ENCODE measurements around the gene GLIPR1L1.
A peak's percentile ranks its signal among the peaks of the same experiment; 100 is the strongest.

GLIPR1L1 gene

DNA sequence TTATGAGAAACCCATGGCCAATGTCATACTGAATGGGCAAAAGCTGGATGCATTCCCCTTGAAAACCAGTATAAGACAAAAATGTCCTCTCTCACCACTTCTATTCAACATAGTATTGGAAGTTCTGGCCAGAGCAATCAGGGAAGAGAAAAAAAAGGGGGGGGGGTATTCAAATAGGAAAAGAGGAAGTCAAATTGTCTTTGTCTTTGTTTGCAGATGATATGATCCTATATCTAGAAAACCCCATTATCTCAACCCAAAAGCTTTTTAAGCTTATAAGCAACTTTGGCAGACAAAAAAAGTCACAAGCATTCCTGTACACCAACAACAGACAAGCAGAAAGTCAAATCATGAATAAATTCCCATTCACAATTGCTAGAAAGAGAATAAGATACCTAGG is 19.5 kb downstream of the GLIPR1L1 start:
- DNase-seq = no peak

DNA sequence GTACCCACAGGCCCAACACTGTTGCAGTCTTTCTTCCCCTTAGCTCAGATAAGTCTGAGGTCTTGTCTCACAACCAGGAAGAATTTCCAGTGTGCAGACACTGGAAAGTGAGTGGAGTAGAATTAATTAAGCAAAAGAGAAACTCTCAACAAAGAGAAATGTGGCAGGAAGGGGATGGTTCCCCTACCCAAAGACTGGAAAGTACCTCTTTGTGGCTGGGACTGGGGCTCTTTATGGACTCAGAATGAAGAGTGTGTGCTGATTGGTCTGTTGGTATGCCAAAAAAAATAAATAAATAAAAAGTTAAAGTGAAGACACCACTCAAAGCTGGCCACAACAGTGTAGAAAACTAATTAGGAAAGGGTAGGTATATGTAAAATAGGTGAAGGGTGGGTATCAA is 26.4 kb downstream of the GLIPR1L1 start:
- no peak for DNase-seq

DNA sequence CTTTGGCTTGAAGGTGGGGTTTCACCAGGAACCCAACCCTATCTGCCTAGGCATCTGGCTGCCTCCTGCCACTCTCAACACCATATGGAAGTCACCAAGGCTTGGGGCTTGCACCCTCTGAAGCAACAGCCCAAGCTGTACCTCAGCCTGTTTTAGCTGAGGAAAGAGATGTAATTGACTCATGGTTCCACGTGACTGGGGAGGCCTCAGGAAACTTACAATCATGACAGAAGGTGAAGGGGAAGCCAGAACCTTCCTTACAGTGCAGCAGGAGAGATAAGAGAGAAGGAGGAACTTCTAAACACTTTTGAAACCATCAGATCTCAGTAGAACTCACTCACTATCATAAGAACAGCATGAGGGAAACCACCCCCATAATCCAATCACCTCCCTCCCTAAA is 26.9 kb downstream of the GLIPR1L1 start:
- DNase-seq = no peak

DNA sequence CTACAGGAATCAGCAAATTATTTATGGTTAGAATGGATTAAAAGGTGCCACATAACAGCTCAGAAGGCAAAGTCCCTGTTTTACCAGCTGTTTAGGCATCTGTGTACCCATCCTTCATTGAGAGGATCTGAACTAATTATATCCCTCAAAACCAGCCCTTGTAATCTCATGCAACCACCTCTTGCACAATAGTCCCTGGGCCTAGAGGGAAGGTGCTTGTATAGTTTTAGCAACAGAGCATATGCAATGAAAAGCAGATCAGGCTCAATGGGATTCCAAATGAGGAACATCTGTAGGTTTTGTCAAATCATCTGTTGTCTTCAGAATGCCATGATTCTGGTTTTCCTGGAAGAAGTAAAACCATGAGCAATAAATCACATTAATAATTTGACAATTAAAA is 30.4 kb downstream of the GLIPR1L1 start:
- no peak for DNase-seq

DNA sequence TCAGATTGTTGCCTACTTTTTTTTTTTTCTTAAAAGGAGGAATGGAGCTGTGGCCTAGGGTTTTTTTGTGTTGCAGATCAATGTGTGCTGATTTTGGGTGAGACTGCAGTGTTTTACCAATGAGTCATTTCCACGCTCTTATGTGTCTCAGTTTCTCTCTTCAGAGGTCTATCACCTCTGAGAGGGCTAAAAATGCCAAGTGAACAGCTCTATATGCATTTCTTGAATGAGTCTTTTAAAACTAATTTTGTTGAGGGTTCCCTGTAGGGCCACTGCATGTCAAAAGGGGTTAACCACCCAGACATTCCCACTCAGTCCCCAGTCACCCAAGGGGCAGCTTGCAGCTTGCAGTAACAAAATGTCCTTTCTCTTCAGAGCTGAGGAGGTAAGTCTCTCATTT is 32.2 kb downstream of the GLIPR1L1 start:
- DNase-seq = no peak

DNA sequence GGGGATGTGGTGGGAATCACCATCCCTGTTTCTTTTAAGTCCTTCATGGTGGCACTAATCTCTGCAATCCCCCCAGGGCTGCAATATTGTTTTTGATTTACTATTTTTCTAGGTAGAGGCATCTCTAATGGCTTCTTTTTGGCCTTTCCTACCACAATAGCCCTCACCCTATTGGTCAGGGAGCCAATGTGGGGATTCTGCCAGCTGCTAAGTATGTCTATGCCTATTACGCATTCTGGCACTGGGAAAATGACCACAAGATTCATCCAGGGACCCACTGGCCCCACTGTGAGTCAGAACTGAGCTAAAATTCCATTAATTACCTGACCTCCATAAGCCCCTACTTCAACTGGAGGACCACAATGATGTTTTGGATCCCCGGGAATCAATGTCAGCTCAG is 40.5 kb downstream of the GLIPR1L1 start:
- DNase-seq = no peak

DNA sequence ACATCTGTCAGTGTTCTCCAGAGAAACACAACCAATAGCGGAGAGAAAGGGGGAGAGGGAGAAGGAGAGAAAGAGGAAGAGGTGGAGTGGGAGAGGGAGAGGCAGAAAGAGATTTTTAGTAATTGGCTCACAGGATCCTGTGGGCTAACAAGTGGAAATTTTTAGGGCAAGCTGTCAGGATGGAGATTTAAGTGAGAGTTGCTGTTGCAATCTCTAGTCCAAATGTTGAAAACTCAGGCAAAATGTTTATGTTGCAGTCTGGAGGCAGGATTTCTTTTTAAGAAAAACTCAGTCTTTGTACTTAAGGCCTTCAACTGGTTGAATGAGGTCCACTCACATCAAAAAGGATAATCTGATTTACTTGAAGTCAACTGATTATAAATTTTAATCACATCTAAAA is 43.9 kb downstream of the GLIPR1L1 start:
- DNase-seq = no peak

DNA sequence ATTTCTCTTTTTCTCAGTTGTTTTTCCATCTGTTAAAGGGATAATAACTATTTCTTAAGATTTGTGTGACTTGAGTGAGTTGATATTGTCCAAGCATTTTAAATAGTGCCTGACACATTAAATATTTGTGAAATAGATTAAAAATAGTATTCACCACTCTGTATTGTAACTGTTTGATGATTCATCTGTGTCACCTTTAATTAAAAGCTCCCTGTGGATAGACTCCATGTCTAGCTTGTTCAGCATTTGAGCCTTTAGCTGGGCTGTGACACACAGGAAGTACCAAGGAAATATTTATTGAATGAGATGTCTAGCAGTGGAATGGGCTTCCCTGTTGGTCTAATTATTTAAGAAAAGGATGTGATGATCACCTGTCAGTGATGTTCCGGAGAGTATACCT is 54.6 kb downstream of the GLIPR1L1 start:
- DNase-seq = no peak

DNA sequence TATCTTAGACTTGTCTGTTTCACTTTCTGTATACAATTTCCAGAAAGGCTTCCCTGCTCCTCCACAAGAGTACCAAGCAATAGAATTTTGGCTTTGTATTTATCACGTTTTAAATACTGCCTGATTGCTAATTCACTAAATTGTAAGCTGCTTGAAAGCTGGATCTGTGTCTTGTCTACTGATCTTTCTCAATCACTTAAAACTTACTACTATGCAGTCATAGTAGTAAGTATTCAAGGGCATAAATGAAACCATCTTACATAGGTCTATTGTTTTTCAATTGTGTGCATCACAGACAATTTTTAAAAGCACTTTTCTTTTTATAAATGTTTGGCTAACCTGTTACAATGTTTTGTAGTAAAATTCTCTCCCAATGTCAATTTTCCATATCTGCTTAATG is 55.2 kb downstream of the GLIPR1L1 start:
- DNase-seq = no peak

DNA sequence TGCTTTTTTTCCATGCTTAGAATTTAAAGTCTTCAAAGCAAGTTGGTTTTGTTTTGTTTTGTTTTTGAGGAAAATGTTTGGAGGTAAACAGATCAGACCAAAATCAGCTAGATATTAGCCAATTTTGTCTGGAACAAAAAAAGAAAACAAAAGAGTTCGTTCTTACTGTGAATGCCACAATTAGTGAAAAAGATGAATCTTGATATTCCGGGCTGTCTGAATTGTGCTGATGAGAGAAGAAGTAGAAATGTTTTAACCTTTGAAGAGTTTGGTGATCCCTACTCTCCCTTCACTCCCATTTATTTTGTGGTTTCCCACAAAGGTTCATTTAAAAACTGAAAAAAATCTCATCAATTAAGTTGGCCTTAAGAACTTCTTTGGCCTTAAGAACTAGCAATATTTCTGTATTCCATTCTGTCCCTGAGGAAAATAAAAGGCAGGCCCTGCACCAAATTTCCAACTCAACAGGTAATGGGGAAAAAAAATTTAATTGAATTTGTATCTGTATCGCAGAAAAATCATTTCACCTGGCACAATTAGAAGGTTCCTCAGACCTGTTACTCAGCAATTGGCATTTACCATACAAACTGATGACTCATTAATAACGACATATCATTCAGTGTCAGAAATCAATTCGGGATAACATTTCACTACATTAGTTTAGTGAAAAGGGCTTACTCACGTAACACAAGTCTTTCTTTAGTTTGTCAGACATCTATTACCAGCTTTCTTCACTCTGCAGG is 55.9 kb downstream of the GLIPR1L1 start:
- DNase-seq = peak; percentile 5

DNA sequence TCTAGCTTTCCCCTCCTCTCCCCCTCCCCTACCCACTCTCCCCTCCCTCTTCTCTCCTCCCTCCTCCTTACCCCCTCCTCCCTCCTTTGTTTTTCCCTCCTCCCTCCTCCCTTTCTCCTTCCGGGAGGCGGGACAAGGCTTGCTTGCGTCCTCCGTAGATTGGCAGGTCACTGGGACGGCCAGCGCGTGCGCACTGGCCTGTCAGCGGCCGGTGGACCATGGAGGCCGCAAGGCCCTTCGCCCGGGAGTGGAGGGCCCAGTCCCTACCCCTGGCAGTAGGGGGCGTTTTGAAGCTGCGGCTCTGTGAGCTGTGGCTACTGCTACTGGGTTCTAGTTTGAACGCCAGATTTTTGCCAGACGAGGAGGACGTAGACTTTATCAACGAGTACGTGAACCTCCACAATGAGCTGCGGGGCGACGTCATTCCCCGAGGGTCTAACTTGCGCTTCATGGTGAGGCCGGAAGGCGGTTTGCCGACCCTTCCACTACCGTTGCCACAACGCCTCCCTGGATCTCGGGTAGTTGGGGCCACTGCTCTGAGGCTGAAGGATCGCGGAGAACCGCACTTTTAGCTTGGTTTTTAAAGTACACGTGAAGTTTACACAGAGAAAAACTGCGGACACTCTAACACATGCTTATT is 56.5 kb downstream of the GLIPR1L1 start, which contains the start of gene GLIPR1L2:
GLIPR1L2 (plus strand) TSS at position 191 of the 640 bp plus-strand sequence; CDS start at position 219, 28 bp downstream.
- DNase-seq = peak; percentile 96

DNA sequence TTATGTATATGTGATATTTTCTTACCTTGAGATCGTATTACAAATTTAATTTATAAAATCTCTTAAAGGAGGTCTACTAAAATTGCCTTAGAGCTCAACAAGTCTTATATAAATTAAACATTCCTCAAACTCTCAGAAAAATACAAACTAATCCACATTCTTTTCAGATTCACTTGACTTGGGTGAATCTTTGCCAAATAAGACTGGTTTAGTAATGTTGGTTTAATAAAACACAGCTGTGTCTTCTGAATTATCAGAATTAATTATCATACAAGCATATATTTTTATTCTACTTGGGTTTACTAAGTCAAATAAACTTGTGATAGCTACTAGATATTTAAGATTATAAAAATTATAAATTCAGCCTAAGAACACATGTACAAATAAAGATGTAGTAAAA is 69.8 kb downstream of the GLIPR1L1 start:
- DNase-seq = no peak

DNA sequence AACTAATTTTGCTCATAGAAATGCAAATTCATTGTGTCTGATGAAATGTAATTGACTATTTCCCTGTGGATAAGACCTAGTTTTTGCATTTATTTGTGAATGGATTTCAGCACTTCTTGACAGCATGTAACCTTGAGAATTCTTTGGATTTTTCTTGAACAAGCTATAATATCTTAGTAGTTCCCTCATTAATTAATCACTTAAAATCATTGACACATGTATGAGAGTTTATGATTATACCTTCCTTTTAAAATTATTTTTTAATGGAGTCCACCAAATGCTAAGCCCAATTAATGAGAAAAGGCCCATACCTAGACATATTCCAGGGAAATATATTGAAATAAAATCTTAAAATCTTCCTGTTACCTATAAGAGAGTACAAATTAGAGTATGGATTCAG is 73.2 kb downstream of the GLIPR1L1 start:
- no peak for DNase-seq

DNA sequence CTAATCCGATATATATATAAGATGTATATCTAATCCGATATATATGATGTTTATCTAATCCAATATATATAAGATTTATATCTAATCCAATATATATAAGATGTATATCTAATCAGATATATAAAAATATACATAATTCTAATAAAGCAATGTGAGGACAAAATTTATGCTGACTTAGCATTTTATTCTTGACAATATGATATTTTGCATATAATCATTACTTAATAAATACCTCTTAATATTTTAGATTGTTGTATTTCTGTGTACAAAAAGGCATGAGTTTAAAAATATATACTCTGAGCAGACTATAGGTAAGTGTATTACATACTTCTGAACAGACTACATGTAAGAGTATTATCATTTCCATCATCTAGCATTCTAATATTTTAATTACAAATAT is 75.4 kb downstream of the GLIPR1L1 start:
- DNase-seq = no peak

DNA sequence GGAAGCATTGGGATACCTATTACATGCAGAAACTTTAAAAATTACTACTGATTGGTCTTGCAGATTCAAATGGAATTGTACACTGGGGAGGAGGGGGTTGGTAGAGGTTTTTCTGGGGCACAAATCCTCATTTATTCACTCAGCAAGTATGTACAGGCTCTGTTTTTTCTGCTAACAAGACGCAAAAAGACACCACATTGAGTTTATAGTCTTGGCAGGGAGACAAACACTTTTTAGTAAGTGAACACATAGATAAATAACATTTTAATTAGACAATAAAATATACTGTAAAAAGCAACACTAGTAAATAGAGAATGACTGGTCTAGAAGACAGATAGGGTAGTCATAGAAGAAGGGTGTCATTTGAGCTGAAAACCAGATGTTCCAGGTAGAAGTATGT is 80.2 kb downstream of the GLIPR1L1 start:
- no peak for DNase-seq

DNA sequence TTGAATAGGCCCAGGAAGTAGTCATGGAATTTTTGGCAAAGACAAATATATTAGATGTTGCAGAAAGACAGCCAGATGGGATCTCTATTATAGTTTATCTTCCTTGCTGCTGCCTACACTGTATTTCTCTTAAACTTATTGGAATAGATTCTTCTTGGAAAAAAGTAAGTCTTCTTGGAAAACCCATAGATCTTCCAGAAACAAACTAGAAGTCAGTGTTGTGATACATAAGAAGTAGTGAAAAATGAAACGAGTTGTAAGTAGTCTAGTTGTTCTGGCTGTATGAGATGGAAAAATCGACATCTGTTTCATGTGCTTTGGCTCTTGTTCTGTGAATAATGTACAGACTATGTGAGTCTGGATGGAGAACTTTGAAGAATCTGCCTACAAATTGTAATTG is 85.4 kb downstream of the GLIPR1L1 start:
- DNase-seq = no peak

Data from retina (tissue), 1 donor.